GM19463 (cell line): ENCODE results near the gene OBP2A.
"Not testable (repeated sequence)": the region's sequence is repeated elsewhere in the genome, so short reads cannot be mapped to it uniquely, and the experiment has no call there.

Experiments used
- ATAC-seq: cut with Tn5 transposase; IDR thresholded peaks from one replicate; pipeline ENCODE4 v1.9.1; 2021; ENCODE audit warnings: mild to moderate bottlenecking, moderate library complexity; ENCODE audit not compliant: unreplicated experiment

OBP2A gene

GRCh38 chr9:135509458-135509857 lies 36.5 kb upstream of the OBP2A start:
- ATAC-seq, result no peak

- no peak for ATAC-seq
These were observed 33.7 kb upstream of the OBP2A start for GRCh38 chr9:135512241-135512603.

GRCh38 chr9:135512904-135513303 lies 33.0 kb upstream of the OBP2A start:
- no peak for ATAC-seq

GRCh38 chr9:135513351-135513846 lies 32.5 kb upstream of the OBP2A start:
- ATAC-seq, result no peak

GRCh38 chr9:135513906-135514305 lies 32.0 kb upstream of the OBP2A start:
- not testable (repeated sequence) for ATAC-seq

- no peak for ATAC-seq
These were observed 31.4 kb upstream of the OBP2A start for GRCh38 chr9:135514342-135515082.

- no peak for ATAC-seq
These were observed 30.6 kb upstream of the OBP2A start for GRCh38 chr9:135515083-135515951.

GRCh38 chr9:135516132-135516860 lies 29.6 kb upstream of the OBP2A start:
- ATAC-seq, result no peak

- no peak for ATAC-seq
These were observed 28.5 kb upstream of the OBP2A start for GRCh38 chr9:135517407-135517822.

- ATAC-seq, result no peak
These were observed 26.6 kb upstream of the OBP2A start for GRCh38 chr9:135519179-135519971.

- no peak for ATAC-seq
These were observed 24.9 kb upstream of the OBP2A start, which contains the start of gene LCN1 for GRCh38 chr9:135520916-135521607. LCN1 (plus strand) TSS chr9:135521440; CDS start chr9:135521498, 58 bp downstream.

GRCh38 chr9:135521608-135522095 lies 24.3 kb upstream of the OBP2A start:
- ATAC-seq, result no peak

GRCh38 chr9:135522137-135522877 lies 23.6 kb upstream of the OBP2A start:
- no peak for ATAC-seq

GRCh38 chr9:135522931-135523330 lies 23.0 kb upstream of the OBP2A start:
- no peak for ATAC-seq

- ATAC-seq, result no peak
These were observed 22.3 kb upstream of the OBP2A start for GRCh38 chr9:135523521-135524129.

GRCh38 chr9:135524130-135524861 lies 21.6 kb upstream of the OBP2A start:
- ATAC-seq, result no peak

GRCh38 chr9:135525241-135526088 lies 20.5 kb upstream of the OBP2A start:
- ATAC-seq, result no peak
